Thymus (tissue), 11 donors: ENCODE results near the gene IL1RAPL2. TPM values are rescaled to one million over a fixed set of nuclear protein-coding genes. Genes with fewer than 3 reads are reported as not detected.

Source experiments
- DNase-seq, 9 donors: peaks; one replicate each; pipeline ENCODE4 v3.0.0-alpha.2; 2013; ENCODE audit warnings: low spot score in 9 of 9, low read depth in 6 of 9, missing footprints in 1 of 9
- H3K27ac ChIP-seq, 2 donors: one replicate each; pipeline ENCODE4 v1.5.1; 2013; ENCODE audit warnings: control low read depth in 1 of 2, low read depth in 1 of 2, low read length in 1 of 2, mild to moderate bottlenecking in 1 of 2, moderate library complexity in 1 of 2
- H3K27me3 ChIP-seq, 2 donors: one replicate each; pipeline ENCODE4 v1.5.1; 2013; ENCODE audit warnings: low read length in 1 of 2; ENCODE audit not compliant: control insufficient read depth in 2 of 2, insufficient read depth in 1 of 2
- H3K36me3 ChIP-seq, 2 donors: one replicate each; pipeline ENCODE4 v1.5.1; 2013; ENCODE audit warnings: low read length in 1 of 2, mild to moderate bottlenecking in 1 of 2, moderate library complexity in 1 of 2; ENCODE audit not compliant: control insufficient read depth in 2 of 2, insufficient read depth in 2 of 2
- H3K4me1 ChIP-seq, 2 donors: one replicate each; pipeline ENCODE4 v1.5.1; 2013; ENCODE audit warnings: low read length in 2 of 2; ENCODE audit not compliant: control insufficient read depth in 2 of 2, insufficient read depth in 2 of 2
- H3K4me3 ChIP-seq, 2 donors: one replicate each; pipeline ENCODE4 v1.5.1; 2013; ENCODE audit warnings: low read length in 2 of 2, control low read depth in 1 of 2, mild to moderate bottlenecking in 1 of 2
- H3K9me3 ChIP-seq, 2 donors: one replicate each; pipeline ENCODE4 v1.5.1; 2013; ENCODE audit warnings: low read length in 1 of 2, mild to moderate bottlenecking in 1 of 2; ENCODE audit not compliant: control insufficient read depth in 2 of 2, insufficient read depth in 1 of 2
- WGBS: extraction: QIAGEN DNeasy Blood & Tissue Kit; methylation state at CpG from one replicate; pipeline ENCODE4 v1.1.7; 2013; 5-methylcytosine and 5-hydroxymethylcytosine counted together
- polyA plus RNA-seq: library from polyadenylated mRNA; stranded (reverse); fragments of 200-250 nt; gene quantifications from one replicate; pipeline ENCODE4 v1.2.3, GENCODE V29; 2013
- total RNA-seq: library from RNA; stranded (reverse); fragments of 120-200 nt; gene quantifications from one replicate; pipeline ENCODE4 v1.2.4, GENCODE V29; 2013
- donor health status: healthy.

Gene IL1RAPL2
- total and polyA plus RNA-seq, 2 donors: 0.38 TPM; not detected in 1

DNA sequence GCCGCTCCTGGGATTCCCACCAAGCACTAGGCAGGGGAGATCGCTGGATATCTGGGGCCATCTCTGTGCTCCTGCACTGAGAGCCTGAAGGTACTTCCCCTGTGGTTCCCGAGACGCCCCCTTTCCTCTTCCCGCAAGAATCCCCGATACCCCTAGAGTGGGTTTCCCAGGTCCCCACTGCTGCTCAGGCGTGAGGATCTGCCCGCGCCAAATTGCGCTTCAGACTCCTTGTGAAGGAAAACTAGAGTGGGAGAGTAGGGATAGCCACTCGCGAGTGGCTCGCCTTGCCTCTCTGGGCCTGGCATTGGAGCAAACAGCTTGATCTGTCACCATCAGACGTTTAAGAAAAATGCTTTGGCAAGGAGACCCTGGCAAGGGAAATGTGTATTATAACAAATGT lies 1.5 kb downstream of the IL1RAPL2 start:
- no peak for DNase-seq
- Histone ChIP-seq H3K36me3 (no peaks in the 10 kb centered on the region), H3K27me3 (peaks cover 13 to 49% of the 10 kb centered on the region in 2 donors), H3K4me3 (no peak overlapping the region), H3K27ac (no peak overlapping the region), H3K4me1 (no peaks in the 10 kb centered on the region), H3K9me3 (no peaks in the 10 kb centered on the region)
- 8% methylated on average over 14 of the region's 14 CpGs for WGBS

DNA sequence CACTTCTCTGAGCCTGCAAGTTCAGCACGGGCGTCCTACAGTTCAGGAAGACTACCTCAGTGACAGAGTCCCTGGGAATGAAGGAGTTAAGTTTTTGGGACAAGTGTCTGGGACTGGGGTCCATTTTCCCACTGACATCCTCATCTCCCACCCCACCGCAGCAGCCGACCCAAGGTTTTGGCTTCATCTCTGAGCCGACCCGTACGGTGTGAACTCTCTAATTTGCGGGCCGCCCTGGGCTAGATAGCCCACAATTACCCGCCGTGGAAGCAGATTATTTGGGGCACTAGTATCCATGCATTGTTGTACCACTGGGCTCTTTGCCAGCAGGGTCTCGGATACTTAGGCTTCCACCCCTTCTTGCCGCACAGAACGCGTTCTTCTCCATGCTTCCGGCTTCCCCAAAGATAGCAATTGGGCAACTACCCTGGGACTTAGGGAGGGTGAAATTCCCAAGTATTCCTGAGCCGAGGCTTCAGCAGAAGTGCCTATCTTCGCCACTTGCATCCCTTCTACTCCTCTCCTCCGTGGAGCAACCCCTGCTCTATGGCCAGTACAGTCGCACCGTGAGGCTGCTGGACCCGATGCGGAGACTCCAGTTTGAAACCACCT lies 2.4 kb downstream of the IL1RAPL2 start:
- Histone ChIP-seq H3K4me1 (no peaks in the 10 kb centered on the region), H3K9me3 (no peaks in the 10 kb centered on the region), H3K27ac (no peak overlapping the region), H3K36me3 (no peaks in the 10 kb centered on the region), H3K4me3 (no peak overlapping the region), H3K27me3 (peaks cover 13 to 49% of the 10 kb centered on the region in 2 donors)
- DNase-seq: no peak
- 9% methylated on average over 23 of the region's 23 CpGs for WGBS

- no peaks in the 10 kb centered on the region for H3K36me3 ChIP-seq
- WGBS: 82% methylated on average over 2 of the region's 2 CpGs
Measured at GRCh38 chrX:104618106-104618895, 52.3 kb downstream of the IL1RAPL2 start.

DNA sequence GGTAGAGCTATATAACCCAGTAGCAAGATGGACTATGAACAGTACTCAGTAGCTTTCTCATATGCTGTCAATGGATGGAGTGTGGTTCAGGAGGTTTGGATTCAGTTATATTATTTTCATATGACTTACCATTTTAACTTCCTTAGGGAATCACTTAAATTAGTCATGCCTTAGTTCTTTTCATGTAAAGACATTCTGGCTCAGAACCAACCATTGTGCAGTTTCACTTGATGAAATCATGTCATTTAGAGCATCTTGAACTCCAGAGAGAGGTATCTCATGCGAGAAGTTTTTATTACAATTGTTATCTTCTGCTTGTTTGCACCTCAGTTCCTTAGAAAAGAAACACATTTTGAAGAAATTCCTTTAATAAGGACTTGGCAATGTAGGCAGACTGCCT lies 55.8 kb downstream of the IL1RAPL2 start:
- 86% methylated on average over 1 of the region's 1 CpG for whole genome bisulfite sequencing
- Histone ChIP-seq H3K36me3 (no peaks in the 10 kb centered on the region), H3K27me3 (no peaks in the 10 kb centered on the region), H3K9me3 (no peaks in the 10 kb centered on the region), H3K4me1 (no peaks in the 10 kb centered on the region), H3K4me3 (no peak overlapping the region), H3K27ac (no peak overlapping the region)
- DNase-seq: no peak

More at GRCh38 chrX:104618106-104618895, 52.3 kb downstream of the IL1RAPL2 start:
- no peak for DNase-seq
- no peaks in the 10 kb centered on the region for H3K9me3 ChIP-seq
- H3K4me3 ChIP-seq: no peak overlapping the region
- no peak overlapping the region for H3K27ac ChIP-seq
- no peaks in the 10 kb centered on the region for H3K27me3 ChIP-seq
- no peaks in the 10 kb centered on the region for H3K4me1 ChIP-seq

- H3K4me1 ChIP-seq: no peaks in the 10 kb centered on the region
- no peaks in the 10 kb centered on the region for H3K27me3 ChIP-seq
- DNase-seq: no peak
- H3K36me3 ChIP-seq: no peaks in the 10 kb centered on the region
- no peak overlapping the region for H3K27ac ChIP-seq
- WGBS: 95% methylated on average over 4 of the region's 4 CpGs
- H3K9me3 ChIP-seq: peaks cover 0 to 10% of the 10 kb centered on the region in 2 donors
- no peak overlapping the region for H3K4me3 ChIP-seq
Measured at GRCh38 chrX:104641176-104641575, 75.2 kb downstream of the IL1RAPL2 start.

DNA sequence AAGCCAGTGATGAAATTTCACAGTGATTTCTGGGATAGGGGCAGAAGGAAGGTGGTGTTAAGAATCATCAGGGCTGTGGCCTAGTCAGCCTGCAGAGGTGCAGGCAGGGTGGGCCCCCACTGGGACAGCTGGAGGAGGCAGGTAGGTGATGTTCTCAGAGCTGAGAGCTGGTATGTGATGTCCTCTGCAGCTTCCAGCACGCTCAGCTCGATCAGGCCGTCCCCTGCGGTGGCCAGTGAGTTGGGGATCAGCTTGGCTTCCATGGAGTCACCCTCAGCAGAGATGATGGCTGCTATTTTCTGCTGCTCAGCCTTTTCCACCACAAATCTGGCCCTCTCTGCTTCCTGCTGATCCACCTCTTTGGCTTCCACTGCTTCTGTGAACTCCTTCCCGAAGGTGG lies 81.1 kb downstream of the IL1RAPL2 start:
- Histone ChIP-seq H3K36me3 (no peaks in the 10 kb centered on the region), H3K9me3 (no peaks in the 10 kb centered on the region), H3K27ac (no peak overlapping the region), H3K27me3 (no peaks in the 10 kb centered on the region), H3K4me3 (no peak overlapping the region), H3K4me1 (no peaks in the 10 kb centered on the region)
- WGBS: 90% methylated on average over 5 of the region's 5 CpGs
- no peak for DNase-seq

DNA sequence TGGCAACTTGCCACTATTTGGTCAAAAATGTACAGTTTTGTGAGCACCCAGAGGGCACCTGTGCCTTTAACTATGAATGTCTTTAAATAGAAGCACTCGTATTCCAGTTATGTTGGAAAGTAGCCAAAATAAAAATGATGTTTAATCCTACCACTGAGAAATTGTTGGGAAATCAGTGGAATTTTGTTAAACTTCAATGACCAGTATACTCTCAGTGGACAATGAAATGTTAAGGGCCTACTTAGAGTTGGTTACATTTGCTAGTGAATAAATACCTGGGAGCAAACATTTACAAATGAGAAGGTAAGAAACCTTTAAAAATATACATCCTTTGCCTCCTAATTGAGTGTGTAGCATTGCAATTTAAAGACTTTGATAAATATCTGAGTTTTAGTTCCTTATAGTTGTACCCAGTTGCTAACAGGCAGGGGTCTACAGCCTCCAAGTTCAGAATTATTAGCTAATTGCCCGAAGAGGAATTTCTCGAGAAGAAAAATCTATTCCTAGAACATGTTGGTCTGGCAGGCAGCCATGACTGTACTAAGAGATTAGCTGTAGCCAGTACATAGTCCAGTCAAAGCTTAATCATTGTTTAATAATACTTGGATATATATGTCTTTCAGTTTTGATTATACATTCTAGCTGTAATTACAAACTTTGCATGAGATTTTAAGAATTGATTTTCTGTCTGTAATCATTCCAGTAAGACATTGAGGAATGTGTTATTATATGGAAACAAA lies 93.2 kb downstream of the IL1RAPL2 start:
- no peak for DNase-seq
- H3K4me3 ChIP-seq: no peak overlapping the region
- 24% methylated on average over 3 of the region's 3 CpGs for WGBS
- H3K27ac ChIP-seq: no peak overlapping the region
- no peaks in the 10 kb centered on the region for H3K4me1 ChIP-seq
- no peaks in the 10 kb centered on the region for H3K27me3 ChIP-seq
- H3K36me3 ChIP-seq: no peaks in the 10 kb centered on the region
- H3K9me3 ChIP-seq: no peaks in the 10 kb centered on the region

- no peaks in the 10 kb centered on the region for H3K4me1 ChIP-seq
- DNase-seq: no peak
- WGBS: 94% methylated on average over 3 of the region's 3 CpGs
Measured at GRCh38 chrX:104660092-104660491, 94.1 kb downstream of the IL1RAPL2 start.

GRCh38 chrX:104662694-104663093 lies 96.7 kb downstream of the IL1RAPL2 start:
- Histone ChIP-seq H3K27ac (no peak overlapping the region), H3K4me1 (no peaks in the 10 kb centered on the region)

More at GRCh38 chrX:104660092-104660491, 94.1 kb downstream of the IL1RAPL2 start:
- Histone ChIP-seq H3K4me3 (no peak overlapping the region), H3K9me3 (no peaks in the 10 kb centered on the region), H3K27ac (no peak overlapping the region), H3K36me3 (no peaks in the 10 kb centered on the region), H3K27me3 (no peaks in the 10 kb centered on the region)

More at GRCh38 chrX:104662694-104663093, 96.7 kb downstream of the IL1RAPL2 start:
- Histone ChIP-seq H3K27me3 (no peaks in the 10 kb centered on the region), H3K9me3 (no peaks in the 10 kb centered on the region), H3K4me3 (no peak overlapping the region), H3K36me3 (no peaks in the 10 kb centered on the region)
- no peak for DNase-seq
